GM10847 (cell line): ENCODE results near the gene ZNF580.

Source experiments
- POLR2A ChIP-seq: IDR thresholded peaks from 2 replicates; pipeline ENCODE4 v1.6.1; 2011; ENCODE audit not compliant: insufficient read length; ENCODE audit errors: extremely low read depth

ZNF580 gene

DNA sequence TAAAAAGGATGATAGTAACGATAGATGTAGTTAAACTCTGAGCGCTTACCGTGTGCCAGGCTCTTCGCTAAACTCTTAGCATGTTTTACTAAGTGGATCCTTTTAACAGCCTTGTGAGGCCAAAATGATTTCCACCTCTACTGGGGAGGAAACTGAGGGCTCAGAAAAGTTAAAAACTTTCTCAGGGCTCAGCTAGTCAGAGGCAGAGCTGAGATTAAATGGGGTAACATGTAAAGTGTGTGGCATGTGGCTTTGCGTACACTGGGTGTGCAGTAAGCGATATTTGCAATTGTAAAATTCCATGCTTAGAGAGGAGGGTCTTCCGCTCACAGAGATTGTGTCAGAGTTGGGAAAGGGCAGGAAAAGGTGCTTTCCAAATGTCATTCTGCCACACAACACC lies 15.8 kb downstream of the ZNF580 start:
- no peak for TF ChIP-seq POLR2A

GRCh38 chr19:55656988-55657747 lies 16.4 kb downstream of the ZNF580 start:
- no peak for TF ChIP-seq POLR2A

DNA sequence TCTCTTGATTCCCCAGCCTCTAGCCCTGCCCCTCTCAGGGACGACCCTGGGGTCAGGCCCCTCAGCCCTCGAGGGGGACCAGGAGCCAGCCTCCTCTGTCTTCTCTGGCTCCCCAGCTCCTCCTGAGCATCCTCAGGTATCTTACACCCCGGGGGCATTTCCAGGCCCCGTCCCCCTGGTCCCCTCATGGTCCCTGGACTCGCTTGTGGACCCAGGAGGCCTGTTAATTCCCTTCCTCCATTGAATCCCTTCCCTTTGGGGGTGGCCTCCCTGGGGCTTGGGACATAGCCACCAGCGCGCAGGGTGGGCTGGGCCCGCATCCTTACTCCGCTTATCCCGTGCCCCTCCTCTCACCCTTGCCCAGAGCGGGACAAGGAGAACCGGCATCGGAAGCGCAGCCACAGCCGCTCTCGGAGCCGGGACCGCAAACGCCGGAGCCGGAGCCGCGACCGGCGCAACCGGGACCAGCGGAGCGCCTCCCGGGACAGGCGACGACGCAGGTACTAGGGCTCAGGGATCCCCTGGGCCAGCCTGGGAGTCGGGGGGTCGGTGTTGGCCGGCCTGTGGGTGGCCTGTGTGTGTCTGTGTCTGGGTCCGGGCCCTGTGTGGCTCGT lies 18.2 kb downstream of the ZNF580 start:
- TF ChIP-seq POLR2A: no peak

GRCh38 chr19:55659822-55660221 lies 19.0 kb downstream of the ZNF580 start:
- no peak for TF ChIP-seq POLR2A

- TF ChIP-seq POLR2A: no peak
Observed at GRCh38 chr19:55660404-55660803, 19.6 kb downstream of the ZNF580 start.

DNA sequence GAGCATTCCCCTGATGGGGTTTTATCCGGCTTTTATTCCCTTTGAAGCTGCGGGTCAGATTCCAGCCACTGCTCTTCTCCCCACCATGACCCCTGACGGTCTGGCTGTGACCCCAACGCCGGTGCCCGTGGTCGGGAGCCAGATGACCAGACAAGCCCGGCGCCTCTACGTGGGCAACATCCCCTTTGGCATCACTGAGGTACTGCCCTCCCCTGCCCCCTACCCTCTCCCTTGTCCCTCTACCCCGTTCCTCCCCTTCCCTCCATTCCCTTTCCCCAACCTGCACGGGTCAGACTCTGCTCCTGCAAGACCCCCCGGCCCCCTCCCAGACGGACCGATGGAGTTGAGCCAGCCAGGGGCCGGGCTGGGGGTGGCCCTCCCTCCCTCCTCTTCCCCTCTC lies 20.2 kb downstream of the ZNF580 start:
- TF ChIP-seq POLR2A: no peak

DNA sequence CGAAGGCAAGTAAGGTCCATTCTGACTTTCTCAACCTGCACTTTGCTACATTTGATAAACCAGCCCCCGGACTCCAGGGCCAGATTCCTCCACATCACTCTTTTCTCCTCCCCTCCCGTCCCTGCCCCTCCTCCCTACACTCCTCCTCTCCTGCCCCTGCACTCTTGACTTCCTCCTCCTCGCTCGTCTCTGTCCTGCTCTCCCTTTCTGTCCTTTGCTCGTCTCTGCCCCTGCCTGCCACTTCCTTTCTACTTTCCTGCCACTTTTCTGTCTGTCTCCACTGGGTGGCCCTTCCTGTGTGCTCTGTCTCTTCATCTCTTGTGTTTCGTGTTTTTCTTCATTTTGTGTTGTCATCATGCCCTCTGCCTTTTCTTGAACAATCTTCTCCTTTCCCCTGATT lies 21.0 kb downstream of the ZNF580 start:
- no peak for TF ChIP-seq POLR2A

DNA sequence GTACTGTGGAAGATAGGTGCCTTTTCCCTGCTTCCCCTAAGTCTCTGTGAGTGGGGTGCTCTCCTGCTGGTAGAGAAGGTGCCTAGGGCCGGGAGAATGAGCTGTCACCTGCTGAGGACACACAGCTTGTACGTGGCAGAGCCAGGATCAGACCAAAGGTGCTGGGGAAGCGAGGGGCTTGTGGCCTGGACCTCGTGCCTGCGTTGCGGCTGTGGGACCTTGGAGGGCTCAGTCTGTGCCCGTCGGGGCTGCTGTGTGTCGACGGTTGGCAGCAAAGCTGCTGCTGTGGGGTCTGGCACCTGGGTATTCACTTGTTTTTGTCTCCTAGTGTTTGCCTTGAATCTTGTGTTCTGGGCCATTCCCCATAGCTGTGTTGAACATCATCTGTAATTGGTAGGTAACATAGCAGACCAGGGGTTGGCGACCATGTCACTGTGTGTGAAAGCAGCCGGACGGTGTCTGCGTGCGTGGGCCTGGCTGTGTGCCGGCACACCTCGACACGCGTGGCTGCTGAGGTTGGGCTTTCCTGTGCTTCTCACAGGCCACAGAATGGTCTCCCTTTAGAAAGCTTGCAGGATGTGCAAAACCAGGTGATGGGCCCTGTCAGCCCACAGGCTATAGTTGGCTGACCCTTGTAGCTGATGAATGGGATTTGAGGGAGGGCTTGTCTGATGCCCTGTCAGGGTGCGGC lies 23.2 kb downstream of the ZNF580 start:
- TF ChIP-seq POLR2A: no peak

GRCh38 chr19:55666343-55667005 lies 25.7 kb downstream of the ZNF580 start:
- no peak for TF ChIP-seq POLR2A

- TF ChIP-seq POLR2A: no peak
Observed at GRCh38 chr19:55667006-55667381, 26.2 kb downstream of the ZNF580 start.

DNA sequence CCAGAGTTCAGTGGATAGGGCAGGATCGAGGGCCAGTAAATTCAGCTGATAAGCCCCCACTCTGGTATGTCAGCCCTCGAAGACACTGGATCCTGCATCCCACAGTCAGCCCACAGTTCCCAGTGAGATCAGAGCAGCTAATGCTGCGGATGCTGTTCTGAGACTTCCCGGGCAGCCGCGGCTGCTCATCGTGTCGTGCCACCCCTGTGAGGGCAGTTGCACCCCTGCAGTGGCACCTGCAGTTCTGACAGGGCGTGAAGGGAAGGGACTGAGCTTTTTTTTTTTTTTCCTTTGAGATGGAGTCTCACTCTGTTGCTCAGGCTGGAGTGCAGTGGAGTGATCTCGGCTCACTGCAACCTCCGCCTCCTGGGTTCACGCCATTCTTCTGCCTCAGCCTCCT lies 26.7 kb downstream of the ZNF580 start:
- no peak for TF ChIP-seq POLR2A

DNA sequence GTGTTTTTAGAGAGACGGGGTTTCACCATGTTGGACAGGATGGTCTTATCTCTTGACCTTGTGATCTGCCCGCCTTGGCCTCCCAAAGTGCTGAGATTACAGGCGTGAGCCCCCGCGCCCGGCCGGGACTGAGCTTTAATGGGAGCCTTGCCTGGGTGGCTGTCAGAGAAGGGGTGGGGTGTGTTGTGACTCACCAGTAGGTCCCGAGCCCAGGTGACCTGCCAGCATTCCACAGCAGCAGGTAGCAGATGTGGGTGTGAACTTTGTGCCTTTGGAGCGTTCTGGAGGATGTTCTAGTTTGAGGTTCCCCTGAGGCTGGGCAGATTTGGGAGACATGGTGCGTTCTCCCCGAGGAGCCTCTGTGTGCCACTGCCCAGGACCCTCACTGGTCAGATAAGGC lies 27.2 kb downstream of the ZNF580 start:
- no peak for TF ChIP-seq POLR2A

DNA sequence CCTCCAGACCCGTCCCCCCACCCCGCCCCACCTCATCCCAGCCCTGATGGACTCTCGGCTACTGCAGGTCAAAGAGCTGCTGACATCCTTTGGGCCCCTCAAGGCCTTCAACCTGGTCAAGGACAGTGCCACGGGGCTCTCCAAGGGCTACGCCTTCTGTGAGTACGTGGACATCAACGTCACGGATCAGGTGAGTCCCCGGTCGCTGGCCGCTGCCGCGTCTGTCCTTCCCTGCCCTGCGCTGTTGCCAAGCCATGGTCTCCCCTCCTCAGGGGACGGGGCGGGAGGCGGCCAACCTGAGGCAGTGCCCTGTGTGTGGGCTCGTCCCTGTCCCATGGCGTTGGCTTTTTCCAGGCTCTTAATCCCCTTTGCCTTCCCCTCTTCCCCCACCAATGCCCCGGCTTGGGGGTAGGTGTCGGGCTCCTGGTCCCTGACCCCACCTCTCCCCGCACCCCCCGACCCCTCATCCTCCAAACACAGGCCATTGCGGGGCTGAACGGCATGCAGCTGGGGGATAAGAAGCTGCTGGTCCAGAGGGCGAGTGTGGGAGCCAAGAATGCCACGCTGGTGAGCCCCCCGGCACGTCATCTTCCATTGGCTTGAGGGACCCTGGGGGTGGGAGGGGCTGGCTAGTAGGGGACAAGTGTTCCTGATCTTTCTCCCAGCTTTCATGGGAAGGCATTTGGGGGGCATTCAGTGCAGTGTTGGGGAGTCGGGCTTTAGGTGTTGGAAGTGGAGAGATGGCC lies 28.0 kb downstream of the ZNF580 start:
- TF ChIP-seq POLR2A: no peak

DNA sequence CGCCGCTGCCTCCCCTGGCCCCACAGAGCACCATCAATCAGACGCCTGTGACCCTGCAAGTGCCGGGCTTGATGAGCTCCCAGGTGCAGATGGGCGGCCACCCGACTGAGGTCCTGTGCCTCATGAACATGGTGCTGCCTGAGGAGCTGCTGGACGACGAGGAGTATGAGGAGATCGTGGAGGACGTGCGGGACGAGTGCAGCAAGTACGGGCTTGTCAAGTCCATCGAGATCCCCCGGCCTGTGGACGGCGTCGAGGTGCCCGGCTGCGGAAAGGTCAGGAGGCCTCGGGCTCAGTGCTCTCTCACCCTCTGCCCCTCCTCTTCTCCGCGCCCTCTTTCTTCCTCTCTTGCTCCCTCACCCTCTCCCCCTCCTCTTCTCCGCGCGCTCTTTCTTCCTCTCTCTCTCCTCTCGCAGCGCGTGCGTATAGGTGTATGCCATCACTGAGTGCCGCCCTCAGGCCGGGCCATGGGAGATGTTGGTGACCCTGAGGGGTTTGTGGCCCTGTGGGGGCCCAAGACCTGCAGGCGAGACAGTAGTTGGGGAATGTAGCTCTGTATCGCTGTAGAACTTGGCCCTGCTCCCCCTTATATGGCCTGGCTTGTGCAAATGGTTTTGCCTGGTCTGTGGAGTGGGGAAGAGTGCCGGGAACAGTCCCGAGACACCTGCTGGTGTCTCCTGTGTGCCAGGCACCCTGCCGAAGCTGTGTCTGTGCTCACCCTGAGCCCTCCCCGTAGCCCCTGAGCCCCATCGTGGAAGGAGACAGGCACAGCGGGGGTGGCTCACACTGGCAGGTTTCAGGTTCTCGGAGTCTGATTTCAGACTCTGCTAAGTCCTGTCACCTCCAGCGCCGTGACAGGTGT lies 28.8 kb downstream of the ZNF580 start:
- no peak for TF ChIP-seq POLR2A
